Left forelimb (tissue), 1 donor: ENCODE results near the gene SLC24A4.

Experiments used
- DNase-seq: peaks from one replicate; pipeline ENCODE4 v3.0.0-alpha.2; 2018; ENCODE audit warnings: low spot score

SLC24A4 gene, protein sequence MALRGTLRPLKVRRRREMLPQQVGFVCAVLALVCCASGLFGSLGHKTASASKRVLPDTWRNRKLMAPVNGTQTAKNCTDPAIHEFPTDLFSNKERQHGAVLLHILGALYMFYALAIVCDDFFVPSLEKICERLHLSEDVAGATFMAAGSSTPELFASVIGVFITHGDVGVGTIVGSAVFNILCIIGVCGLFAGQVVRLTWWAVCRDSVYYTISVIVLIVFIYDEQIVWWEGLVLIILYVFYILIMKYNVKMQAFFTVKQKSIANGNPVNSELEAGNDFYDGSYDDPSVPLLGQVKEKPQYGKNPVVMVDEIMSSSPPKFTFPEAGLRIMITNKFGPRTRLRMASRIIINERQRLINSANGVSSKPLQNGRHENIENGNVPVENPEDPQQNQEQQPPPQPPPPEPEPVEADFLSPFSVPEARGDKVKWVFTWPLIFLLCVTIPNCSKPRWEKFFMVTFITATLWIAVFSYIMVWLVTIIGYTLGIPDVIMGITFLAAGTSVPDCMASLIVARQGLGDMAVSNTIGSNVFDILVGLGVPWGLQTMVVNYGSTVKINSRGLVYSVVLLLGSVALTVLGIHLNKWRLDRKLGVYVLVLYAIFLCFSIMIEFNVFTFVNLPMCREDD

DNA sequence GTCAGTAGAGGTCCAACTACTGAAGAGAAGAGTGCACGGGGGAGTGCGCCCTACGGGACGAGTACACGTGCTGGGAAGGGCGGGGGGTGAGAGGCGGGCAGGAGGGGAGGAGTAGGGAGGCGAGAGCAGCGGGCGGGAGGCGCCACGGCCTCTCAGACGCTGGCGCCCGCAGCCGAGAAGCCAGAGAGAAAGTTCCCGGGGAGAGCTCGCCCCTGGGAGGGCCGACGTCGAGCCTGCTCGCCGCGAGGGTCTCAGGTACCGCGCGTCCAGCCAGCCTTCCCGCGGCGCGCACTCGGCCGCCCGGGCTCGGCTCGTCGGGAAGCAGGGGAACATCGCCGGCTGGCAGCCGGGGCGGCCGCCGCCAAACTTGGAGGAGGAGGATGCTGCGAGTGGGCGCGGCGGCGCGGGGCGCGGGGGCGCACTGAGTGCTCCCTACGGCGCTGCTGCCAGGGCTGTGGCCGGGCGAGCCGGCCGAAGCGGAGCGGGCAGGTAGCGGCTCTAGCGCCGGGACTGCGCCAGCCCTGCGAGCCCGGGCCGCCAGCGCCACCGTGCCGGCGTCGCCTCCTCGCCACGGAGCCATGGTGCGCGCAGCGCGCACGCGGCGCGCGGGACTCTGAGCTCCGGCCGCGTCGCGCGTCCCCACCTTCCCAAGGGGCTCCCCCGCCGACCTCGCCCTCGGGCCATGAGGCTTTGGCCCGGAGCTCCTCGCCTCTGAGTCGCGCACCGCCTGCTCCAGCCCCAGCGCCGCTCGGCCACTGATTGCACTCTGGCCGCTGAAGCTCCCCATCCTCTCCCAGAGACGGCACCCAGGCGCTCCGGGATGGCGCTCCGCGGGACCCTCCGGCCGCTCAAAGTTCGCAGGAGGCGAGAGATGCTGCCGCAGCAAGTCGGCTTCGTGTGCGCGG is at the start of gene SLC24A4:
Gene SLC24A4, plus strand, starts transcription at position 155 of the 905 bp plus-strand sequence. Its CDS starts 666 bp downstream, at position 821.
- peak; percentile 73 for DNase-seq

DNA sequence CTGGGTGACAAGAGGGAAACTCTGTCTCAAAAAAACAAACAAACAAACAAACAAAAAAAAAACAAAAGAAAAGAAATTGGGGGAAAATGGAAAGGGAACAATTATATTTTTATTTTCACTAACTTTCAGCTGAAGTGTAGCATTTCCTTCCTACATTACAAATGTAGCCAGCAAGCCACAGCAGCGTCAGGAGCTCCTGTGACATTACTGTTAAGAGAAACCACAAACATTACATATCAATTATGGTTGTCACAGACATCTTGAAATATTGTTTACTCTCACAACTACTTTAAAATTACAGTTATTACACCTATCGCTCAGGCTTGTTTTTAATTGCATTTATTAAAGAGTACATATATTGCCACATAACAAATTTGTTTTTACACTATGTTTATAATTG is 49.8 kb upstream of the SLC24A4 start:
- DNase-seq = no peak

DNA sequence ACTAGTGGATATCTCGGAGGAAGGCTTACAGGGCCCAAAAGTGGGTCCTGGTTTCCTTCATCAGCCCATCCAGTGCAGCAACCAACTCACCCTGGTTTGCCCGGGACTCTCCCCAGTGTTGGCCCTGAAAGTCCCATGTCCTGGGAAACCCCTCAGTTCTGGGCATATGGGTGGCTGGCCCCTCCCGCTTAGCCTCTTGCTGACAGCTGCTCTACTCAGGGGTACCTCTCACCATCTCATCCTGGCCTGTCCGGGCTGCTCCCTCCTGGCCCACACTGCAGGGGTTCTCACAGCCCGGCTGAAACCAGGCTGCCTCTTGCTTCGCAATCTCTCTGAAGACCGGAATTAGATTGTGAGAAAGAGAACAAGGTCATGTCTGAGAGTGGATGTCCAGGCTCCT is 48.9 kb upstream of the SLC24A4 start:
- no peak for DNase-seq

DNA sequence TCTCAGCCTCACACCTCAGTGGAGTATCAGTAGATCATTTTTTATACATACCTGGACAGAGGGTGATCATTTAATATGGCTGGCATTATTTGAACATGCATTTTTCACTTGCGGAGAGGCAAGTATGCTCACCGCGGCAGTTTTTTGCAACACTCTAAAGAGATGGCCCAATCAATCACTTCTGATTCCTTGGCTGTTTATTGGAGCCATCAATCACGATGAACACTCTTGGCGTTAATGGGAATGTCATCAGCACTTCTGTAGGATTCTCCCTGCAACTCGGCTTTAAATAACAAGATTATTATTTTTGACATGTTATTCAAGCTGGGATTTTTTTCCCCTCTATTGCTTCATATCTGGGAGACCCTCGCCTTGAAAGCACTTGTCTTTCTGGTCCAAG is 46.9 kb upstream of the SLC24A4 start:
- DNase-seq = no peak

DNA sequence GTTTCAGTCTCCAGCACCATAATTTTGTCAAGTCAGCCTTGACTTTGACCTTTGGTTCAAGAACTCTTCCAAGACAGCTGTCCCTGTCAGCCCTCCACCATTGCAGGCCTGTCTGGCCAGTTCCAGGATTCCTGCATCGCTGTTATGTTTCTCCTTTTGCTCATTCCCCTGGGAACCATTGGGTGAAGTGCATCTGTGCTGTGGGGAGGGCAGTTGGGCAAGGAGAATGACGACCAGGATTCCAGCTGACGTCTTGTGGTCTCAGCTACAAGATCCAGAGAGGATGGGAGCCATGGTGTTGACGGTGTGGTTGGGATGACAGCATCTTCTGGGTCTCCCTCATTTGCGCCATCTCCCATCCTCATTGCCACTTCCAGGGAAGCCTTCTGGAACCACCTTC is 45.9 kb upstream of the SLC24A4 start:
- no peak for DNase-seq

DNA sequence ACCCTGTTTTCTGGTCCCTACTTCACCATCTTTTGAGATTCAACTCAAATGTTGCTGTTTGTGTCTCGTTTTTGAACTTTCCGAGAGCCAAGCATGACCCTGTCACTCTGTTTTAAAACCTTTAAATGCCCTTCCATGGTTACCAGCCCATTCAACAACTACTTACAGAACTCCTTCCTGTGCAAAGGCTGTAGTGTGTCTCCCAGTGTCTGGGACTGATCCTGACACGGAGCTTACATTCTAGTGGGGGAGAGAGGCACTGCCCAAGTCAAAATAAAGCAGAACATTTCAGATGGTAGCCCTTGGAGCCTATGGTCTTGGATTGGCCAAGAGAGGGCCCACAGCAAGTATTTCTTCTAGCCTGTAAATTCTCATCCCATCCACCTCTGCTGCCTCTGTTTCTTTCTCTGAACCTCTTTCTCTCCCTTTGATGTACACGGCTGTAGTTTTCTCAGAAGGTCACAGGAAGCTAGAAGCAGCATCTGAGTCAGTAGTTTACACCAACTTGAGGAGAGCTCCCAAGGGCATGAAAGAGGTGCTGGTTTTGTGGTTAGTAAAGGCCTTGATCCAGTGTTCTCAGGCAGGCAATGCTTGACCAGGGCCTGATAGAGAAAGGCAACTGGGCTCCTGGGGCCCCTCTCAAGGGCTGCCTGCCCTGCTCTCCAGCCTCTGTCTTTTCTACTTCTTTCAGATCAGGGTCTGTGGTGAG is 42.3 kb upstream of the SLC24A4 start:
- no peak for DNase-seq

DNA sequence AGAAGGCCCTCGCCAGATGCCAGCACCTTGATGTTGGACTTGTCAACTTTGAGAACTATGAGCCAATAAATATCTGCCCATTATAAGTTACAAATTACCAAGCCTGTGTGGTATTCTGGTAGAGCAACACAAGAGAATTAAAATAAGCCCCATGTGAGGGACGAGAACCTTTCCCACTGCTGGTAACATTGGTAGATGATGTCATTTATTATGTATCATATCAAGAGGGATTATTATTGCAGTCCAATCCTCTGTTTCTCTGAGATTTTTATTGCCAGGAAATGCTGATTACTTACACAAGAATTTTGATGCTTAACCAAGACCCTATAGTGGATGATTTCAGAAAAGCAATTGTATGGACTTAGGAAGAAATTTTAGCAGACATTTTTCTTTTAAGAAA is 40.3 kb upstream of the SLC24A4 start:
- no peak for DNase-seq

DNA sequence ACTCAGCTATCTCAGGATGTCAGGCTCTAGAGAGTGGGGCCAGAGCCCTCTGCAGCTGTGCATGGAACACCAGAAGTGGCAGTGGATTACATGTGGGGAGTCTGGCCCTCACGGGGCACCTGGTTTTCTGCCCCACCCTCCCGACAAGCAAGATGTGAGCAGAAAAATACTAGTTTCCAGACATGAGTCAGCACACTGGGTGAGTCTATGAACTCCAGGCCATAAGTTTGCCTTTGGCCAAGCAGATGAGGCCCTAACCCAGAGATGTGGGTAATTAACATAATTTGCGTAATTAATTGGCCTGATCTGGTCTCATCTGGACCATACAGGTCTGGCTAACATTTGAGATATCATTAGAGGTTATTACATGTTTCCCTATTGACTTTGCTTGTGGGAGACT is 37.7 kb upstream of the SLC24A4 start:
- no peak for DNase-seq

DNA sequence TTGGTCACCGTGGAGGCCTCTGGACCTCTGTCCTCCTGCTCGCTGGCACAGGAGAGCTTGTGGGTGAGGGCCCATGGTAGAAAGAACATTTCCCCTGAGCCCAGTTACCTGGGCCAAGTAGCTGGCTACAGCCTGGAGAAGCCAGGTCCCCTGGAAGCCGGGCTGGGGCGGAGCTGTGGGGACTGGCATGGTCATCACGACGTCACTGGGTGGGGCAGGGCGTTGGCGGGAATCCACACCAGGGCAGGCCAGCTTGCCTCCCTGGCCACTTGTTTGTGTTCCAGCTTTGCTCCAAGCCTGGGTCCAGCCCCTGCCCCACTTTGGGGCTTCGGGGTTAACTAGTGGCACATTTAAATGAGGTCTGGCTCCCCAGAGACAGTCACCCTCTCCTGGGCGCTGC is 35.0 kb upstream of the SLC24A4 start:
- DNase-seq = no peak

DNA sequence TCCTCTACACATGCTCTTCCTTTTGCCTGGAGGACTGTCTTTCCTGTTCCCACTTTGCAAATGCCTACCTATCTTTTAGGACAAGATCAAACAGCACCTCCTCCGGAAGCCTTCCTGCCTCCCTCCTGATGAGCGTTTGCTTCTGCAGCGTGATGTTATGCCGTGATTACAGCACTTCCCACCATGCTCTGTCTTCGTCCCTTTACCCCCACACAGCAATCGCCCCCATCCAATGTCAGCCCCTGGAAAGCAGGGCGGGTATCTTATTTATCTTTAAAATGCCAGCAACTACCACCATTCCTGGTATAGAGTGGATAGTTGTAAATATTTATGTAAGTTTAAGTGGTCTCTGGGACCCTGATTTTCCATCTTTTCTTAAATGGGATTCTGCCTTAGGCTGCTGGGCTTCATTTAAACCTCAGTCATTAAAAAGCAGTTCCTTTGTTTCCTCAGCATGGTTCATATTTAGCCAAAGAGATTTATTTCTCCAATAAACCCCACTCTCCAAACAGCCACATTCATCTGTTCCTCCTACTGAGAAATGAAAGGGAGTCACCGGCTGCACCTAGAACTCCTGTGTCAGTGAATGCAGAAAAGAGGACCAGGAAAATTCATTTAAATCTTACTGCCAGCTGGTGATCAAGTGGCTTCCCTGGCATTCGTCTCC is 33.8 kb upstream of the SLC24A4 start:
- DNase-seq = no peak

DNA sequence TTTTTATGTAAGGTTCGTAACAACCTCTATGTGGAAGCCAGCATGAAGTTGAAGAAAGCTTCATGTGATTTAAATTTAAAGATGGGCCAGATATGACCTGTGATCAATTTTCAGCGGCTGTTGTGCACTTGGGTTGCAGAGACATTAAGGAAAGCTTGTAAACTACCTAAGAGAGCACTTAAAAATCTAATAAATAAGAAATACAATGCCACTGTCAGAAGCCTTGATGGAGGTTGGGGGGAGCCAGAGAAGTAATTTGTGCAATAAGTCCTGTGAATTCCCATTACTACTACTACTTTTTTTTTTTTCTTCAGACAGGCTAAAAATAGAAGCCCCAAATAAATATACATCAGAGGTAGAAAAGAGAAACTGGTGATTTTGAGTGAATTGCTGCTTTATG is 30.3 kb upstream of the SLC24A4 start:
- no peak for DNase-seq

DNA sequence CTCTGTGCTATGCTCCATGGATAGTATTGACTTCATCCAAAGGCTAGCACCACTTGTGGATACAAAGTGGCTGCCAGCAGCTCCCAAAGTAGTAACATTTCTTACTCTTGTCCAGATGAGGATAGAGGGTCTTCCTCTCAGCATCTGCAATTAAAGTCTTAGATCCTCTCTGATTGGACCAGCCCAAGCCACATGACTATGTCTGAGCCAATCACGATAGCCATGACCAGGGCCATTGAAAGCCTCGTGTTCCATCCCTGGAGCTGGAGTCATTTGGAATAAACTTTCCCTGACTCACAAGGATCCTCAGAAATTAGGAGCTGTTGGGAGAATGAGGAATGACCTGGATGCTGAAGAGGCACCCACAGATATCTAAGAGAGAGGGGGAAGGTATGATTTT is 28.5 kb upstream of the SLC24A4 start:
- no peak for DNase-seq

DNA sequence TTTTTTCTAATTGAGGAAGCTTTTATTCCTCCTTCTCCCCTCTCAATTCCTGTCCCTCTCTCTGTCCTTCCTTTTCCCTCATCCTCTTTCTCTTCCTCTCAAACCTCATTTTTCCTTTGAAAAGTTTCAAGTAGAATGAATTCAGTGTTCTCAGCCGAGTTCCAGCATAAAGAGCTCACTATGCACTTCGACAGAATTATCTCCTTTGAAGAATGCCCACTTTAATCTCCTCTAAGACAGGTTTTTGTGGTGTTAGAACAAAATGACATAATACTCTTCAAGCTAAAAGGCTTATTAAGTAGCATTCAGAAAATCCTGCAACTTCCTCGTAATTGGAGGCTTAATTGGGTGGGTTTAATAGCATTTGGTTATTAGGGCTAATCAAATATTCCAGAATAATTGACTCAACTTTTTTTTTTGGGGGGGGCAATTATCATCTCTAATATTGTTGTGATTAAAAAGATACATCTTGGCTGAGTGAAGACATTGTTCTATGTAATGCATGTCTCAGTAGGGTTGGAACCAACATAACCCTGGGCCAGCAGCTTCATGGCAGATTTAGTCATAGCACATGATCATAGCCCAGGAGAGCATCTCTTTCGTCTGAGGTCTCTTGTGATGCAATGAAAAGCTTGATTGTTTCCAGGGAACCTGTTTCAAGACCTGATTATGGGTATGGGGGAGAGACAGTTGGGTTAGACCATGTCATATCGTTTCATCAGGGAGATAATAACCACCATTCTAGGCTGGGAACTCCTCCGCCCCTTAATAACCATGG is 25.0 kb upstream of the SLC24A4 start:
- no peak for DNase-seq

DNA sequence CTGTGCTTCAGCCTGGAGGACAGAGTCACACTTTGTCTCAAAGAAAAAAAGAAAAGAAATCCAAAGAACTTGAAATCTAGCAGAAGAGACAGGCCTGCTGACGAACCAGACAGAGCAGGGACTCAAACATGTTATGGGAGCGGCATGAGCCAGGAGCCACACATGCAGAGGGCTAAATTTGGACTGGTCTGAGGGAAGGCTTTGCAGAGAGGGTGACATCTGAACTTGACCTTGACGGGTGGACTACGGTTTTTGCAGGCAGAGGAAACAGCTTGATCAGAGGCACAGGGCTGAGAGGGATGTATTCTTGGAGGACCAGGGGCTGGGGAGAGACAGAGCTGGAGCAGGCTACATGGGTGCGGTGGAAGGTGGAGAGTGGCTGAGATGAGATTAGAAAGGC is 20.5 kb upstream of the SLC24A4 start:
- DNase-seq = no peak

DNA sequence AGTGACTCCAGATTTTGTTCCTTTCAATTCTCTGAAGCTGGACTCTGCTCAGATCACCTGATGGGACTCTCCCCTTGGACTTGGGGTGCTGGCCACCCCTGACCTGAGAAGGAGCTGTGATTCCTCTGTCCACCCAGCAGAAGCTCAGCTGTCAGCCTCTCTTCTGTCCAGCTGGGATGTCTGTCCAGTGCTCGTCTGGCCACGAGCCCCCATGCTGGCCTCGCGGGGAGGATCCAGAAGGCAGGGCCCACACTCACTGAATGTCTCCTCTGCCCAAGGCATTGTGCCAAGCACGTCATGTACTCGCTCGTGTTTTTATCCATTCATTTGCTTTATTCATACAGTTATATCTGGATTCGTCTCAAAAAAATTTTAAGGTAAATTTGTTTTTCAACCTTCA is 14.2 kb upstream of the SLC24A4 start:
- DNase-seq = no peak

DNA sequence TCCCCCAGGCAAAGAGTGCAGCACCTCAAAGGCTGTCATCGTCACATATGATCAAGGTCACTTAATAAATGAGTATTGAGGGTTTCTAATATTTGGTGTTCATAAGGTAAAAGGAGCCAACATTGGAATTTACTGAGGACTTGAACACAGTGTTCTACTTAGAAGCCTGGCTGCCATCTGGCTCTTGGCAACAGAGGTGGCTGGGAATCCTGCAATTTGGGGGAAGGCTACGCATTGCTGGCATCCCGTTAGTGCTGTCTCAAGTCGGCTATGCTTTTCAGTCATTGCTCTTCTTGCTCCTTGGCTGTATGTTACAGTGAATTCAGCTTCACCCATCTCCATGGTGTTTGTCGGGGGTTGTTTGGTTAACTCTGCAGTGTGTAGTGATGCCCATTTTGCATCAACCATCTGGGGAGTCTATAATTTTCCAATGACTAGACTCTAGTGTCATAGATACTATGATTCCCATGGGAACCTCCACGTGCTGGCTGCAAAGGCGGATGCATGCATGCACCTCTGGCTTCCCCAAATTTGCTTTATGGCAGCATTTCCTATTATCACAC is 12.9 kb upstream of the SLC24A4 start:
- DNase-seq = no peak

DNA sequence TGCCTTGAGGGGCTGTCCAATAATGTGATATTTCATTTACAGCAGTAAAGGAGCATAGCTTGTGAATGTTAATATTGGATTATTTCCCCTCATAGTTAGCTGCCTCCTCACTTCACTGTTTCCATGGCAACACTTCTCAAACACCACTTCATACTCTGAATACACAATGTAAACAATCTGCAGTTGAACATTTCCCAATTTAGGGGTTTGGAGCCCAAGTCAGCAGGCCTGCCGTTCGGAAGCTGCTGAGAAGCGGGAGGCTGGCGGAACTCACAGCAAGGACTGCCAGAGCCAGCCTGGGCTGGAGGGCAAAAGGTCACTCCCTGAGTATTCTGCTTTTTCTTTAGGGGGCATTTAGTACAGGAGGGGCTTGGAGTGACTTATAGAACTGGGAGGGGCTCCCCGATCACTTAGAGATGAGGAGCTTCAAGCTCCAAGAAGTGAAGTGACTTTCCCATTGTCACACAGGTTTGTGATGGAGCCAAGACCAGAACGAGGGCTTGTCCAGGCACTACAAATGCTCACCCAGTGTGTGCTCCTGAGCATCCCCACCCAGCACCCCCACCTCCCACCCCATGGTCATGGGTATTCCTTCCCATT is 12.1 kb upstream of the SLC24A4 start:
- no peak for DNase-seq

DNA sequence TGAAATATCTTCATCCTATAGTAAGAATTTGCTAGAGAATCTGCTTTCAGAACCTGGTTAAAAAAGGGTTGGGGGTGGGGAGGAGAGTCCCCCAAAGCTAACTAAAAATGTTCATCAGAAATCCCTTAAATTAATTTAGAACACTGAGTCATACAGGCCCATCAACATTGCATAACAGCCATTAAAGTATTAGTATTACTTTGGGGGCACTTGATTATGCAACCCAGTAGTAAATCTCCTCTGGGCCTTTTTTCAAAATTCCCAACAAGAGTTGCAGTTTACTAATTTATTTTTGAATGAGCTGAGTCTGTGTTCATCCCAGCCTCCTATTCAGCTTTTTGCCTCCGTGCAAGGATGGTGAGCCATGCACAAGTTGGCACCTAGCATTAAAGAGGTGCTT is 8.8 kb upstream of the SLC24A4 start:
- no peak for DNase-seq

DNA sequence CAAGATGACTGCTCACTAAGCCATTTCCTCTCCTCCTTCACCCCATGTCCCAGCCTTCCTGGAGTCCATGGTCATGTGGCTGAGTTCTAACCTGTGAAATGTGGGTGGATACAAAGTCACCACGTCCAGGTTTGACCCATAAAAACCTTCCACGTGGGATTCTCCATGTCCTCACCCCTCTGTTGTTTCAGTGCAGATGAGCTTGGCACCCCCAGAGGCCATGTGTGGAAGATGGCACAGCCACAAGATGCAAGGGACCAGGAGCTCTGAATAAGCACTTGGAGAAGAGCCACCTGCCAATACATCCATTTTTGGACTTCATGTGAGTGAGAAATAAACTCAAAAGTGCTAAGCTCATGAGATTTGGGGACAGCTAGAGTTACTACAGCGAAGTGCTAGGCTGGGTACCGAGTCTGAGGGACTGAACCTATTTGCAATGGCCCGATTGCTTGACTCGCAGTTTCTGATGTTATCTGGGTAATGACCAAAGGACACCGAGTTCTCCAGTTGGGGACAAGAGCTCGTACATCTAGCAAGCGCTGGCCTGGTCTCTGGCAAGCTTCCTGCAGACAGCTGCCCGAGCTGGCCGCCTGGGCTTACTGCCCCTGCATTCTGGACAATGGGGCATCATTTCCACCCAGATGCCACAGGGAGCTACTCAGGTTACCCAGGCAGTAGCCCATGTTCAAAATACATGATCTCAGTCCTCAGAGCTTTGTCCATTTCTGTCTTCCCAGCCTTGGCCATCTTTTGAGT is 7.7 kb upstream of the SLC24A4 start:
- DNase-seq = no peak
